Measurements from ENCODE around the gene CHD6.

CHD6 gene

DNA sequence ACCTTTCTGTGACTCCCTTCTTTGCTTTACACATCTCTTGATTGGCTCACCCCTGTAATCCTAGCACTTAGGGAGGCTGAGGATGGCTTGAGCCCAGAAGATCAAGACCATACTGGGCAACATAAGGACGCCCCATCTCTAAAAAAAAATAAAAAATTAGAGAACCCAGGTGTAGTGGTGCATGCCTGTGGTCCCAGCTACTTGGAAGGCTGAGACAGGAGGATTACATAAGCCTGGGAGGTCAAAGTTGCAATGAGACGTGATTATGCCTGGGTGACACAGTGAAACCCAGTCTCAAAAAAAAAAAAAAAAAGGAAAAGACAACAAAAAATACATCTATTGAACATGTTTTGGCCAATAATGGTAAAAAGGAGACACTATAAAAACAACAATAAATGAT lies 37.8 kb downstream of the CHD6 start:
- DNase-seq (ENCODE audit: low spot score): no peak

DNA sequence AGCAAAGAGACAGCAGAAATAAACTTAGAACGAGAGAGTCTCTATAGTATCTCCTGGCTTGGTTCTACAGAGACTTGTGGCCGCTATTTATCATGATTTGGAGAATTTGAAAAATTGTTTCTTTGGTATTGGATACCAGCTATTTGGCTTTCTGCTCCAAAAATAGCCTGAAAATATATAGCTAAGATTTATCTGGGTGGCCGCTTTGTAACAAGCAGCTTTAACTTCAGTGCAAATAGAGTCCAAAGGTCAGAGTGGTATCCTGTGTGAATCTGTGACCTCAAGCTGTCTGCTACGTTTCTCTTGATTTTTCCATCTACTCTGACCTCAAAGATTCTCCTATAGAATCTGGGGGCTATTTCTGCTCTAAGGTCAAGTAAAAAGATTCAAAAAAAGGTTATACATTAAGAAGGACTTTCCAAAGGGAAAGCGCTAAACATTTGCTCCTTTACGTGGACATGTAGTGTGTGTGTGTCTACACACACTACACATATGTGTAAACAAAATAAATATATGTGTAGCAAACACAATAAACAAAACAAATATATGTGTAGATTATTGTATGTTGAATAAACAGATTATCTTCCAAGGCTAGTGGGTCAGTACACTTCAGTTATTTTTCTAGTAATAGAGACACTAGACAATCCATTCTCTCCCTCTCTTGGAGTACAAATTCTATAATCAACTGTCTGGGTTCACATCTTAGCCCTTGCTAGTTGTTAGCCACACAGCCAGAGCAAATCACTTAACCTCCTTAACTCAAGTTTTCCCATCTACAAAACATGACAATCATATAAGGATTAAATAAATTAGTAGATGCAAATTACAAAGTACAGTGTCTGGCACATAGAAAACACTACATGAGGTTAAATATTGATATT lies 40.8 kb downstream of the CHD6 start:
- DNase-seq (ENCODE audit: low spot score): no peak

DNA sequence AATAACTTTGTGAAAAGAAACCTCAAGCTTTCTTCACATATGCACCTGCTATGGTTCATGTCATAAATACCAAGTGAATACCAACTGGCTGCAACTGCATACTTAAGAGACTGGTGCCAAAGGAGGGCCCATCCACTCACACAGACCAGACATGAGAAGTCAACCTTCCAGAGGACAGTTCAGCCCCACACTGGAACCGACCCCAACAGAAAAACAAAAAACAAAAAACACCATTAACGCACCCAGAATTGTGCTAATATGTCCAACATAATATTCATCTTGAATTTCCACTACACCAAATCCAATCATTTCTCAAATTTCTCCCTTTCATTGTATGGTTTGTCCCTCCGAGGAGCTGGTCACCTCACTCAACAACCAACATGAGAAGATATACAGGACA lies 42.8 kb downstream of the CHD6 start:
- DNase-seq (ENCODE audit: low spot score): no peak

DNA sequence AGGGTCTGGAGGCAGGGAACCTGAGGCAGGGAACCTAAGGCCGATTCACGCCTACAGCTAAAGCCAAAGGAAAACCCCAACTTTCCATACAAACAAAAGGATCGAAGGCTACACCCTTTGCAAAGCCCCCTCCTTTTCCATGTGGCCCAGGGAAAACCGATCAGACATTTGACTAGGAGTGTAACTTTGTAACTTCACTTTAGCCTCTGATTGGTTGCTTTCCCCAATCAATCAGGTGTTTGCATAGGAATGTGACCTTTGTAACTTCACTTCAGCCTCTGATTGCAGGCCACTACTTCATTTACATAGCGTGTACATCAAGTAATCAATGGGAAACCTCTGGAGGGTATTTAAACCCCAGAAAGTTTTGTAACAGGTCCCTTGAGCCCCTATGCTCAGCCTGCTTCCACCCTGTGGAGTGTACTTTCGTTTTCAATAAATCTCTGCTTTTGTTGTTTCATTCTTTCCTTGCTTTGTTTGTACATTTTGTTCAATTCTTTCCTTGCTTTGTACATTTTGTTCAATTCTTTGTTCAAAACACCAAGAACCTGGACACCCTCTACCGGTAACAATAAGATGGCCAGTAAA lies 43.3 kb downstream of the CHD6 start:
- no peak for DNase-seq (ENCODE audit: low spot score)

DNA sequence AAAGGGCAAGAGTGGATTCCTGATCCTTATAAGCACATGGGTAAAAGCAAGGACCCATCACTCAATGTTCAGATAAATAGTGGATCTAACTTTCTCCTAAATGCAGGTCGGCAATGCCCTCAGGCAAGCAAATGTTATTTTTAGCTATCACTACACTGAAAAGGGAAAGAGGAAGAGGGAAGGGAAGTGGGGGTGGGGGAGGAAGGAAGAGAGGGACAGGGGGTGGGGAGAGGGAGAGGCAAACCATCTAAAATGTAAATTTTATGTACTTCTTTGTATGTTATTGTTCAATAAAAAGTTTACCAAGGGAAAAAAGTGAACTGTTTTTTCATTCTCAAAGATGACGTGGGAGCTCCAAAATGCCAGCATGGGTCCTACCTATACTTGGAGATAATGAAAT lies 44.2 kb downstream of the CHD6 start:
- no peak for DNase-seq (ENCODE audit: low spot score)

DNA sequence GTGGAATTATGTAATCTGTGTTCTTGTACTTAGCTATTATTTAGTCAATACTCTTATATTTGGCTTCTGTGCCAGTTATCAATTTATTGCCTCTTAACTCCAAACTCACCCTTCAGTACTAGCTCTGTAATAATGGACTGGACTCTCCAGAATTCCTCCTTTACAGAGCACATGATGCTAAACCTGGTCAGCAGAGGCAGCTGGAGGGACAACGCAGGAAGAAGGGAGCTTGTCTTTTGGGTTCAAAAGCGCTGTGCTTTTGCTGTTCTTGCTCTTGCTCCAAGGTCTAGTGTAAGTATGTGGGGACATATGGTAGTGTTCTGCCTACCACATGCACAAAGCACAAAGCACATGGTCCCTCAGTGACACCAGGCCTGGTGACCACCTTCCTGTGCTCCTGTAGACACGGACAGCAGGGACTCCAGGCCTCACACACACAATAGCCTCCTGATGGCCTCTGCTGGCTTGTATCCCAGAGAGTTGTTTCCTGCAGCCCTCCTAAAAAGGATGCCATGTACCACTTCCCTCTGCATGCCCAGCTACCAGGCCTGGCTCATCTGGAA lies 46.1 kb downstream of the CHD6 start:
- DNase-seq (ENCODE audit: low spot score): no peak

DNA sequence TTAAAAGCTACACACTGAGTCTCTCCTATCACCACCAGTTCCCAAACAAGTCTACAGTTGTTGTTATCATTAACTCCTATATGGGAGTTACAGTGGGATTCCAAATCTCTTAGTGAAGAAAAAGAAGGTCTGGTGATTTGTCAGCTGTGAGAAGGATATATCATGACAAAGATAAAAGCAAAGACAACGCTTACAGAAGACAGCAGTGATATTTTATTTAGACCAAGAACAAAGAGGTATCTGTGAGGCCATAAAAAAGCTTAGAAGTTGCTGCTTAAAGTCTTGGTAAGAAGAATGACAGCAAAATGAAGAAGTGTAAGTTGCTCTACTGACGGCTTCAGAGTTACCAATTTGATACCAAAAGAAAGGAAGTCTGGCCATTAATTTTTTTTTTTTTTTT lies 47.2 kb downstream of the CHD6 start:
- DNase-seq (ENCODE audit: low spot score): no peak

DNA sequence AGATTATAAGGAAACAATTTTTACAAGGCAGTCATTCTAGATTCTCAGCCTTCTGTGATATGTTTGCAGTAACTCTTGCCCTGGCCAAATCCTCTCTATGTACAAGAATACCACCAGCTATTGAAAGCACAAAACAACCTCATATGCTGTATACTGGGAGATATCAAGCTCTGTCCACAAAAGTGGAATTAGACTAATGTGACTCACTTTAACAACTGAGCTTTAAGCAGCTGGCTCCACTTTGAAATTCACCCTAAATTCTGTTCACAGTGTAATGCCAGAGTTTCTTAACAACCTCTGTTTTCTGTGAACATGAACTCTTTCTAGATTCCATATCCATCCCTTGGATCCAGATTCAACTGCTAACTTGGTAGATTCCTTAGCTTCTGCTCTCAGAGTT lies 47.6 kb downstream of the CHD6 start:
- no peak for DNase-seq (ENCODE audit: low spot score)

DNA sequence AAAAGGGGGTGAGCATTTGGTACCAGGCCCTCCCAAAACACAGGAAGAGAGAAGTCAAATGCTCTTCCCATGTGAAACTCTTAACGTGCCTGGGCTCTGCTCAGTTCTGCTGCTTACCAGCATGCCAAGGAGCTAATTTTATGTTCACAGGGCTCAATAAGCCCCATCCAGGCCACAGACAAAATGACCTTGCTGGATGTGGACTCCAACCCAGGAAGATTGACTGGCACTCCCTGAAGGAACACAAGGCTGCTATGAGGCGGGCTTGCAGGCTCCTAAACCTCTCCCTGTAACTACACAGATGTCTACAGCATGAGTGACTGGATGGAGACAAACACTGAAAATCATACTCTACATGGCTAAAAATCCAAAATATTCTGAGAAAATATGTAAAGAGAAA lies 50.6 kb downstream of the CHD6 start:
- no peak for DNase-seq (ENCODE audit: low spot score)

DNA sequence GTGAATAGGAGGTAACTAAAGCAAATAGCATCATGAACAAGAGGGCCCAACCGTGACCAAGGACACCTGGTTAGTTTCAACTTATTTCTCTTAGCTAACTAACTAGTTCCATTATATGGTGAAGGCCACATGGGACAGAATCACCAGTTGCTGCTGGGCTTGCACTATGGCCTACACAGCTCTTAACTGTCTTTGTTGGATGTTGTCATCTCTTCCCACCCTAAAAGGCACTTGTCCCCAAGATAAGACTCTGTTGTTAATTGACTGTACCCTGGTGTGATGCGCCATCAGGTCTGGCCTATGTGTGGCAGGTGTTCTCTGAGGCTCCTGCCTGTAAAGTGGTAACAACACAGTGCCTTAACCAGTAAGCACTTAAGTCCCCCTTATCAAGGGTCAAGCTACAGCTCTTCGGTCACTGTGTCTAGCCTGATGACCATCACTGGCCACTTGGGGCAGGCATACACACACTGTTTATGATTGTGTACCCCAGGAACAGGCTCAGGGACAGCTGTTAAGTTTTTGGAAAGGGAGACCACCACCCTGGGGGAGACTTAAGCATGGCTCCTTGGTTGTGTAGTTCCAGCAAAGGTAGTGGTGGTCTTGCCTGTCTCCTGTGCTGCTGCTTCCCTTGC lies 51.2 kb downstream of the CHD6 start:
- DNase-seq (ENCODE audit: low spot score): no peak

DNA sequence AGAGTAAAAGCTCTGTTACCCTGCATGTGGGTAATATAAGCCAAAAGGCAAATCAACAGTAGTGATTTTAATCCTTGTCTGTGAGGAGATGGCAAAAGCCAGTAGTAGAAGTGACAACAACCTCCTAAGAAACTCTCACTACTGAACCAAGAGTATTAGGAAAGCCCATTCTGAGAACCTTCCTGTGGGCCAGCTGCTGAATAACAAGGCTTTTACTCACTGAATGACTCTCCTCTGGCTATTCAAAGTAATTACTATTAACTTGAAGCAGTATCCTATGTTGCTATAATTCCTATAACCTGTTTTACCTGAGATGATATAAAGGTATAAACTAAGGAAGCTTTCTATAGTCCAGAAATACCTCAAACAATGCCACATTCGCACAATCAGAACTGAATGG lies 55.1 kb downstream of the CHD6 start:
- no peak for DNase-seq (ENCODE audit: low spot score)

DNA sequence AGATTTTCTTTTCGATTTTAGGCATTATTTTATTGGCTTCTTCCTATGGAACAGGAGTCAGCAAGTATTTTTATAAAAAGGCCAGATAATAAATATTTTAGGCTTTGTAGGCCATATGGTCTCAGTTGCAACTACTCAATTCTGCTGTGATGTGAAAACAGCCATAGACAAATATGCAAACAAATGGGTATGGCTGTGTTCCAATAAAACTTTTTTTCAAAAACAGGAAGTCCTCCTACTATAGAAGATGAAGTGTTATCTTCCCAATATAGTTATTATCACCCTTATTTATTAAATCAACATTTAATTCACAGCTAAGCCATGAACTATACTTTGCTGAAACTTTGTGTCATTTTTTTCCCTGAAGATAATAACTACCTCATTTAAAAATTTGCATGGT lies 57.2 kb downstream of the CHD6 start:
- no peak for DNase-seq (ENCODE audit: low spot score)

DNA sequence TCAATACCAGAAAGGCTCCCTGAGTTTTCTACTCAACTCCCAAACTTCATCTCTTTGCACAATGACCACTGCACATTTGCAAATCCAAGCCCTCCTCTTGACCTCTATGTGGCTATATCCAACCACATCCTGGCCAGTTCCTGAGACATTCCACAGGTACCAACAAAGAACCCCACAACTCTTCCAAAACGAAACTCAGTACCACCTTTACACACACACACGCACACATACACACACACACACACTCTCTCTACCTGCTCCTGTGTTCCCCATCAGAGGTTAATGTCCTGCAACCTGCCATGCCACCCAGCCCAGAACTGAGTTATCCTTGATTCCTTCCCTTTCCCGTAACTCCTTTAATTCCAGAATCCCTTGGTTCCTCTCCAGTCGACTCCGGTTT lies 58.5 kb downstream of the CHD6 start:
- no peak for DNase-seq (ENCODE audit: low spot score)

DNA sequence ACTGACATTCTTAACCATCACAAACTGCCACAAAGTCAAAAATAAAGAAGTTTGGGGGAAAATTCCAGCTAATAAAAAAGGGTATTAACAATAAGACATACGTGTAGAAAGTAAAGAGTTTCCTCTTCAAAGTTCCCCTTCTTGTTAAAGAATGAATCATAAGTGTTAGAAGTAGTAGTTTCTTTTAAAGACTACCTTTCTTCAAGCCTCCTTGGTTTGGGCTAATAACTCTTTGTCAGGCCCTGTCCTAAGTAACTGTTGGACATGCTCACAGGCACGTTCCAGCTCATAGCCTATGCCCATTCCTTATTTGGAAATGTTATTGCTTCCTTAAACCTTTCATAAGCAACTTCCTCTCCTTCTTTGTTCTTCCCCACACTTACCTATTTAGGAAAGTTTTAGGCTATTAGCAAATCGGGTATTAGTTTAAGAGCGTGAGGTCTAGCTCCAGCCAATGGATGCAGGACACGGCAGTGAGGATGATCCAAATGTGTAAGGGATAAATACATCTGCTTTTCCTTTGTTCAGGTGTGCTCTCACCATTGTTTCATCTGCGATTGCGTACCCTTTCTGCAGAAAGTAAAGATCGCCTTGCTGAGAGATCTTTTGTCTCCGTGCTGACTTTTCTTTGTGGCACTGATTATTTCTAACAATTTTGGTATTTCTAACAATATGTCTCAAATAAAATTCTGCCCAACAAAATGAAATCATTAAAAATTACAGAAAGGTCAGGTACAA lies 64.9 kb downstream of the CHD6 start:
- DNase-seq (ENCODE audit: low spot score): no peak

DNA sequence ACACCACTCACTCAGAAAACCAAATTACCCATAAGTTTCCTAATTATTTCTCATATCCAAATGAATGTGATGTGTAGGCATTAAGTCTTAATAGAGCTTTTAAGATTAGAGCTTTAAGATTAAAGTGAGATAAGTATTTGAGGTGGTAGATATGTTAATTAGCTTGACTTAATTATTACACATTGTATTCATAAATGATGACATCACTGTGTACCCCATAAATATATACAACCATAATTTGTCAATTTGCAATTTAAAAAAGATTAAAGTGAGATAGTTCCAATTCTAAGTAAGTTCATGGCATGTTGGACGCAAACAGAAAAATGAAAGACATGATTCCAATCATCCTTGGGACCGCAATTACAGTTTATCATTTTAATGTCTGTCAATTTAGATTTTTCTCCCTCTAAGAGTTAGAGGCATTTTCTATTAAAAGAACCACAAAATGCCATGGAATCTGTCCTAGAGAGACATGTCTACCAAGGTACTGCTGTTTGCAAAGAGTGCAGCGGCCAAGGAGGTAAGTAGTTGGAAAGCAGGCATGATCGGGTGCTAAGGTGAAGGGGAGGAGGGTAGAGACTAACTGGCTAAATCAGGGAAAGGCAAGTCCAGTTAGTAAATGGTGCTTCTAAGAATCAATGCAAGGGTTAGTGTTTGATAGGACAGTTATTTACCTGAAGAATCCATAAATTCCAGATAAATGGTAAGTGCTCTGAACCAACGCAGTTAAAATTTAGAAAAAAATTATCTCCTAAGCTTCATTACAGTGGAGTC lies 65.7 kb downstream of the CHD6 start:
- no peak for DNase-seq (ENCODE audit: low spot score)

DNA sequence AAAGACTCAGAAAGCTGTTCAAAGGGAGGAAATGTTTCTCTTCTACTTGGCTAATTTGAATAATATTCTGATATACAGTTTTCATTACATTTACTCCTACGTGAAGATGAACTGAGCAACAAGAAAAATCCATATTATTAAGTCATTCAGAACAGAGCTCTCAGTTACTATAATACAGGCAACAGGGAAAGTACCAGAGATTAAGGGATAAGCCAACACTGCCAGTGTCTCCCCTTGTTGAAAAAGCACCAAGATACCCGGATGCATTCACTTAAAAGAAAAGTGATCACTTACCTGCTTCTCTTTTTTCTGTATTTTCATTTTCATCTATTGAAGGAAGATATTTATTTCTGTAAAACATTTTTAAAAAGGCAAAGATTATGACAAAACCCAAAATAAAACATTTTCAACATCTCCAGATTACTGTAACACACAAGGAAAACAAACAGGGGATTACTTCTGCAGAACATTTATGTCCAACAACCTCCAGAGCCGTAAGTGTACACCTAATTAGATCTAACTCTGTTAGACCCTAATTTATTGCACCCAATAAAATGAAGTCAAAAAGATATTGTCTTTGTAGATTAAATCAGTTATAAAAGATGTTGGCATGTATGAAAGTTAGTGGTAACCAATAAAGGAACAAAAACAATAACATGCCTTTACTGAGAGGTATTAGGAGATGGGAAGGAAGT lies 67.0 kb downstream of the CHD6 start:
- DNase-seq (ENCODE audit: low spot score): no peak

DNA sequence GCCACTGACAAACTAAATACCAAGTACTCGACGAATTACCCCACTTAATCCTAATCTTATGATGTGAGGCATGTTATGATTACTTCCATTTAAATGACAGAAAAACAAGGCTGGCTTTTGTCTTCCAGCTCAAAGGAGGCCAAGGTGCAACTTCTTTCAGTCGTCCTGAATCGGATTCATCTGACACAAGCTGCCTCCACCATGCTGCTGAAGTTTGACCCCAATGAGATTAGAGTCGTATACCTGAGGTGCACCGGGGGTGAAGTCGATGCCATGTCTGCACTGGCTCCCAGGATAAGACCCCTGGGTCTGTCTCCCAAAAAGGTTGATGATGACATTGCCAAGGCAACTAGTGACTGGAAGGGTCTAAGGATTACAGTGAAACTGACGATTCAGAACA lies 71.0 kb downstream of the CHD6 start:
- no peak for DNase-seq (ENCODE audit: low spot score)

DNA sequence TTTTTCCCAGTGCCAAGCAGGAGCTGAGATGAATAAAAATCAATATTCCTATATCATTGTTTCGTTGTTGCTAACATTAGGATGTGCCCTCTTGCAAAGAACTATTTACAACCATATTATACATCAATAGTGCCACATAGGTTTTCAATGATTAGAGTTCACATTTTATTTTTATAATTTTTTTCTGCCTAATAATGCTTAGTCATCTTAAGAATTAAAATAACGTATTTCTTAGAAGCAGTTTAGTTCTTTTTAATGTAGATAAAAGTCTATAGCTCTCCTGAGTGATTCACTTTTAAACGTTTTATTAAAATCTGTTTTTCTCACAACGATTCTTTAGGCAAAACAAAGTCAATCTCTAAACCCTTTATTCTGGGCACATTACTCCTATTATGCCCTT lies 71.6 kb downstream of the CHD6 start:
- no peak for DNase-seq (ENCODE audit: low spot score)

DNA sequence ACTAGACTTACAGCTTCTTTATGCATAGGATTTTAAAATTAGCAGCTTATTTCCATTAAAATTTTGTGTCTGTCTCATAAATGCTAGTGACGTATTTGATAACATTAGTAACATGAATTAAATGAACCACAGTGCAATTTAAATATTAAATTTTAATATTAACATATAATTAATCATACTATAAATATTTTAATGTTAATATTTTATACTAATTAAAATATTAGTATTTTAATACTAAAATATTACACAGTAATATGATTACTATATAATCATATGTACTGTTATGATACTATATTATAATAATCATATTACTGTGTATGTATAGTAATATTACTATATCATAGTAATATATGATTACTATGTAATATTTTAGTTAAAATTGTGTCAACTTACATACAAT lies 73.7 kb downstream of the CHD6 start:
- DNase-seq (ENCODE audit: low spot score): no peak

DNA sequence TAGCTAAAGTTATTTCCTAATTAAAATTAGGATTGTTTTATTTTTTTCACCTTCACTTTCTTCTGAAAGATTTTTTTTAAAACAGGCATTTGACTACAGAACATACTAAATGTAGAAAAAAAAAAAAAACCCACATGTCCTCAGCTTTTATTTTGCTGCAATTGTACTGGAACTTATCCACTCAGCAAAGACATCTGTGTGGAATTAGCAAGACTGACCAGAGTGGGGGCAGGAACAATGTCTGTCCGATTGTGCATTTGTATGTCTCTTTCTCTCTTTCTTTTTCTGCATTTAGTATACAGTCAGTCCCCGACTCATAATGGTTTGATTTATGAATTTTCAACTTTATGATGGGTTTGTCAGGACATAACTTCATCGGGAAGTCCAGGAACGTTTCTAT lies 77.3 kb downstream of the CHD6 start:
- DNase-seq (ENCODE audit: low spot score): peak; percentile 48

DNA sequence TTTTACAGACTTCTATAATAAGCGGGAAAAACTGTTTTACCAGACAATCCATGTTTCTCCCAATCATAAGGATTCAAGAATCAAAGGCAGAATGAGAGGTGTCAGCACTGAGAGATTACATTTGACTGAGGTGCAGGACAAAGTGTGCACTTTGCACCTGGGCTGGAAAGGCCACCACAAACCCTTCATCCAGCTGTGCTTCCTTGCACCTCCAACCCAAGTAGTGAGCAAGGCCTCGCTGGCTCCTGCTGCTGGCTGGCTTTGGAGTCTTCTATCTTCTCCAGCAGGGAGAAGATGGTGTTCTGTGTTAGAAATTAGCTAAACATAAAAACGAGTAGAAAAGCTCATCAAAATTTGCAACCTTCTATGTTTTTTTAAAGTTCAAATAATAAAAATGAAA lies 77.7 kb downstream of the CHD6 start:
- DNase-seq (ENCODE audit: low spot score): no peak
